ENCODE measurements around the gene CCDC116. TPM values are rescaled to one million over a fixed set of nuclear protein-coding genes. Genes with fewer than 3 reads are reported as not detected.
A peak's percentile ranks its signal among the peaks of the same experiment; 100 is the strongest.
"Not testable (repeated sequence)": the region's sequence is repeated elsewhere in the genome, so short reads cannot be mapped to it uniquely, and the experiment has no call there.

The CCDC116 gene
- 0.10 and 0.36 TPM in 2 replicates for total RNA-seq (2014; rRNA removed; shearing (Covaris generic))

GRCh38 chr22:21632237-21632895 lies at the start of gene CCDC116:
TSS of gene CCDC116 (plus strand) at chr22:21632760. CDS start at chr22:21633182, 422 bp downstream.
- DNase-seq (ENCODE audit: low read depth): peak; percentile 16

GRCh38 chr22:21582801-21583740 lies 49.5 kb upstream of the CCDC116 start:
- no peak for DNase-seq (ENCODE audit: low read depth)

- DNase-seq (ENCODE audit: low read depth): no peak
Measured at GRCh38 chr22:21585389-21585788, 47.2 kb upstream of the CCDC116 start.

GRCh38 chr22:21587803-21588611 lies 44.6 kb upstream of the CCDC116 start:
- DNase-seq (ENCODE audit: low read depth): peak; percentile 31

GRCh38 chr22:21589396-21589795 lies 43.2 kb upstream of the CCDC116 start:
- no peak for DNase-seq (ENCODE audit: low read depth)

GRCh38 chr22:21590809-21591641 lies 41.5 kb upstream of the CCDC116 start:
- no peak for DNase-seq (ENCODE audit: low read depth)

- DNase-seq (ENCODE audit: low read depth): no peak
Measured at GRCh38 chr22:21591695-21592094, 40.9 kb upstream of the CCDC116 start.

GRCh38 chr22:21592422-21592821 lies 40.1 kb upstream of the CCDC116 start:
- DNase-seq (ENCODE audit: low read depth): no peak

- no peak for DNase-seq (ENCODE audit: low read depth)
Measured at GRCh38 chr22:21593406-21594232, 38.9 kb upstream of the CCDC116 start.

- no peak for DNase-seq (ENCODE audit: low read depth)
Measured at GRCh38 chr22:21594865-21595452, 37.6 kb upstream of the CCDC116 start.

- DNase-seq (ENCODE audit: low read depth): not testable (repeated sequence)
Measured at GRCh38 chr22:21596356-21597135, 36.0 kb upstream of the CCDC116 start.

GRCh38 chr22:21598302-21598701 lies 34.3 kb upstream of the CCDC116 start:
- DNase-seq (ENCODE audit: low read depth): no peak

- no peak for DNase-seq (ENCODE audit: low read depth)
Measured at GRCh38 chr22:21599053-21599893, 33.3 kb upstream of the CCDC116 start.

GRCh38 chr22:21602579-21602978 lies 30.0 kb upstream of the CCDC116 start:
- DNase-seq (ENCODE audit: low read depth): no peak

GRCh38 chr22:21603973-21604372 lies 28.6 kb upstream of the CCDC116 start:
- no peak for DNase-seq (ENCODE audit: low read depth)

- no peak for DNase-seq (ENCODE audit: low read depth)
Measured at GRCh38 chr22:21605887-21606564, 26.5 kb upstream of the CCDC116 start.

- DNase-seq (ENCODE audit: low read depth): peak; percentile 86
Measured at GRCh38 chr22:21606775-21607174, 25.8 kb upstream of the CCDC116 start.

All from RPMI7951 (cell line).